Neutrophil (primary cell): ENCODE results near the gene NFU1.

Source experiments
- H3K27ac ChIP-seq: fragments of 200-600 bp; sonication (generic); 2 replicates; pipeline ENCODE4 v1.5.1; 2016; ENCODE audit warnings: mild to moderate bottlenecking, moderate library complexity
- H3K27me3 ChIP-seq: fragments of 200-600 bp; sonication (generic); 2 replicates; pipeline ENCODE4 v1.6.0; 2016; ENCODE audit warnings: mild to moderate bottlenecking
- H3K36me3 ChIP-seq: fragments of 200-600 bp; sonication (generic); 2 replicates; pipeline ENCODE4 v1.5.1; 2017
- H3K4me1 ChIP-seq, 2 experiments: fragments of 200-600 bp in 1 of 2; sonication (generic) in 1 of 2; 1 replicate in 1 of 2; 2 replicates in 1 of 2; pipeline versions ENCODE4 v1.5.1 to v1.6.1; 2013 to 2016; ENCODE audit warnings: low read depth in 1 of 2, low read length in 1 of 2, mild to moderate bottlenecking in 1 of 2, moderate library complexity in 1 of 2; ENCODE audit not compliant: control insufficient read depth in 1 of 2, insufficient read depth in 1 of 2
- H3K4me3 ChIP-seq, 2 experiments: fragments of 200-600 bp in 1 of 2; sonication (generic) in 1 of 2; 1 replicate in 1 of 2; 2 replicates in 1 of 2; pipeline ENCODE4 v1.5.1; 2013 to 2016; ENCODE audit warnings: low read depth in 1 of 2, low read length in 1 of 2, mild to moderate bottlenecking in 1 of 2, moderate library complexity in 1 of 2
- H3K9me3 ChIP-seq: fragments of 200-600 bp; sonication (generic); 2 replicates; pipeline ENCODE4 v1.5.1; 2016
- CTCF ChIP-seq: fragments of 200-600 bp; sonication (generic); IDR thresholded peaks from 2 replicates; pipeline ENCODE4 v1.5.1; 2016; ENCODE audit warnings: antibody characterized with exemption

The NFU1 gene

GRCh38 chr2:69466728-69467127 lies 29.5 kb upstream of the NFU1 start:
- no peak for TF ChIP-seq CTCF
- Histone ChIP-seq H3K9me3 (no peaks in the 10 kb centered on the region), H3K27ac (no peak overlapping the region), H3K36me3 (peaks cover 24% of the 10 kb centered on the region), H3K4me1 (no peaks in the 10 kb centered on the region), H3K4me3 (no peak overlapping the region), H3K27me3 (no peaks in the 10 kb centered on the region)

- Histone ChIP-seq H3K27me3 (no peaks in the 10 kb centered on the region), H3K9me3 (no peaks in the 10 kb centered on the region), H3K36me3 (peaks cover 28% of the 10 kb centered on the region), H3K4me3 (no peak overlapping the region), H3K4me1 (no peaks in the 10 kb centered on the region), H3K27ac (no peak overlapping the region)
- TF ChIP-seq CTCF: no peak
Observed at GRCh38 chr2:69465513-69466456, 28.6 kb upstream of the NFU1 start.

- no peak overlapping the region for H3K27ac ChIP-seq
- H3K4me3 ChIP-seq: no peak overlapping the region
- peaks cover 29% of the 10 kb centered on the region for H3K36me3 ChIP-seq
- TF ChIP-seq CTCF: no peak
- H3K27me3 ChIP-seq: no peaks in the 10 kb centered on the region
- no peaks in the 10 kb centered on the region for H3K9me3 ChIP-seq
- H3K4me1 ChIP-seq: no peaks in the 10 kb centered on the region
Observed at GRCh38 chr2:69464575-69464974, 27.3 kb upstream of the NFU1 start.

GRCh38 chr2:69462780-69463179 lies 25.5 kb upstream of the NFU1 start:
- Histone ChIP-seq H3K27ac (no peak overlapping the region), H3K4me3 (no peak overlapping the region), H3K9me3 (no peaks in the 10 kb centered on the region), H3K27me3 (no peaks in the 10 kb centered on the region), H3K36me3 (peaks cover 29% of the 10 kb centered on the region), H3K4me1 (no peaks in the 10 kb centered on the region)
- TF ChIP-seq CTCF: no peak

- no peaks in the 10 kb centered on the region for H3K9me3 ChIP-seq
- no peak overlapping the region for H3K4me3 ChIP-seq
- TF ChIP-seq CTCF: no peak
- H3K27me3 ChIP-seq: no peaks in the 10 kb centered on the region
- H3K36me3 ChIP-seq: peaks cover 28% of the 10 kb centered on the region
- H3K27ac ChIP-seq: no peak overlapping the region
- H3K4me1 ChIP-seq: no peaks in the 10 kb centered on the region
Observed at GRCh38 chr2:69461404-69461803, 24.2 kb upstream of the NFU1 start.
